Stimulated activated naive CD4-positive, alpha-beta T cell treated with Interleukin-2 at 50 U/mL for 16 hours (primary cell): ENCODE data around the gene TEX101.
A peak's percentile ranks its signal among the peaks of the same experiment; 100 is the strongest.
"Not testable (repeated sequence)": the region's sequence is repeated elsewhere in the genome, so short reads cannot be mapped to it uniquely, and the experiment has no call there.

Source experiments
- DNase-seq: peaks from one replicate; lab custom pipeline; 2025; lab: John Stamatoyannopoulos, UW

Gene TEX101

DNA sequence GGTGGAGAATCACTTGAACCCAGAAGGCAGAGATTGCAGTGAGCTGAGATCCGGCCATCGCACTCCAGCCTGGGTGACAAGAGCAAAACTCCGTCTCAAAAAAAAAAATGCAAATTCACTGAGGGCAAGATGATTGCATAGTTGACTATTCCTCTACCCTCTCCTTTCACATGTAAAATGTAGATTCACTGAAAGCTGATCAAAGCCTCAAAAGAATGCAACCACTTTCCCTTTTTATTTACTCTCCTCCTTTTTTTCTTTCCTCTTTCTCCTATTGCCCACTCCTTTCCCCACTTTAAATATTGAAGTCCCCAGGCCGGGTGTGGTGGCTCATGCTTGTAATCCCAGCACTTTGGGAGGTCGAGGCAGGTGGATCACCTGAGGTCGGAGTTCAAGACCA is 6.3 kb downstream of the TEX101 start:
- DNase-seq, result no peak

DNA sequence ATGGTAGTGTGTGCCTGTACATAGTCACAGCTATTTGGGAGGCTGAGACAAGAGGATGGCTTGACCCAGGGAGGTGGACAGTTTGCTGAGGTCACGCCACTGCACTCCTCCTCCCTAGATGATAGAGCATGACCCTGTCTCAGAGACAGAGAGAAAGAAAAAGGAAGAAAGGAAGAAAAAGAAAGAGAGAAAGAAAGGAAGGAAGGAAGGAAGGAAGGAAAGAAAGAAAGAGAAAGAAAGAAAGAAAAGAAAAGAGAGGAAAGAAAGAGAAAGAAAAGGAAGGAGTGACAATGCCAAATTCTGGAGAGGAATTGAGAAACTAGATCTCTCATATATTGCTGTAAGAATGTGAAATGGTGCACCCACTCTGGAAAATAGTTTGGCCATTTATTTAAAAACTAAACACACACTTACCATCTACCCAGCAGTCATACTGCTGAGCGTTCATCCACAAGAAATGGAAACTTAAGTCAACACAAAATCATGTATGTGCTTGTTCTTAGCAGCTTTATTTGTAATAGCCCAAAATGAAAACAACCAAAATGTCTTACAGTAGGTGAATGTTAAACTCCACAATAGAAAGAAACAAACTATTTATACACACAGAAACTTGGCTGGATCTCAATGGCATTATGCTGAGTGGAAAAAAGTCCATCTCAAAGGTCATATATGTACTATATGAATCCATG is 7.5 kb downstream of the TEX101 start:
- DNase-seq, result no peak

DNA sequence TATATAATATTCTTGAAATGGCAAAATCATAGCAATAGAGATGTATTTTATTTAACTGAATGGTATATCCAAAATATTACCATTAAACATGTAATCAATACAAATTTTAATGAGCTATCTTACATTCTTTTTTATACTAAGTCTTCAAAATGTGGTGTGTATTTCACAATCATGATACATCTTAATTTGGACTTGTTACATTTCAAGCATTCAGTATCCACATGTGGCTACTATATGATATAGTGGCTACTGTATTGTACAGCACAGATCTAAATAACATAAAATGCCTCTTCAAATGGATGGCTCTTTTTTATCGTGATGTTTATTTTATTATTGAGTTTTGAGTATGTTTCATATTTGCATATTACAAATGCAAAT is 8.0 kb downstream of the TEX101 start:
- no peak for DNase-seq

DNA sequence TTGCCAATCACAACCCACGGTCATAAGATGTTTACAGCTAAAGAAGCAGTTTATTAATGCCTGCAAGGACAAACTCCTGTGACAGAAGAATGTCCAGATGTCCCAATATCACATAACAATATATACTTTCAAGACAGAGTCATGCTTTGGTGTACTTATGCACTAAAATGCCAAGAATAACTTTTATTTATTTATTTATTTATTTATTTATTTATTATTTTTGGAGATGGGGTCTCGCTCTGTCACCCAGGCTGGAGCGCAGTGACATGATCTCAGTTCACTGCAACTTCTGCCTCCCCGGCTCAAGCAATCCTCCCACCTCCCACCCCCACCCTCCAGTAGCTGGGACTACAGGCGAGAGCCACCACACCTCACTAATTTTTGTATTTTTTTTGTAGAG is 9.1 kb downstream of the TEX101 start:
- no peak for DNase-seq

DNA sequence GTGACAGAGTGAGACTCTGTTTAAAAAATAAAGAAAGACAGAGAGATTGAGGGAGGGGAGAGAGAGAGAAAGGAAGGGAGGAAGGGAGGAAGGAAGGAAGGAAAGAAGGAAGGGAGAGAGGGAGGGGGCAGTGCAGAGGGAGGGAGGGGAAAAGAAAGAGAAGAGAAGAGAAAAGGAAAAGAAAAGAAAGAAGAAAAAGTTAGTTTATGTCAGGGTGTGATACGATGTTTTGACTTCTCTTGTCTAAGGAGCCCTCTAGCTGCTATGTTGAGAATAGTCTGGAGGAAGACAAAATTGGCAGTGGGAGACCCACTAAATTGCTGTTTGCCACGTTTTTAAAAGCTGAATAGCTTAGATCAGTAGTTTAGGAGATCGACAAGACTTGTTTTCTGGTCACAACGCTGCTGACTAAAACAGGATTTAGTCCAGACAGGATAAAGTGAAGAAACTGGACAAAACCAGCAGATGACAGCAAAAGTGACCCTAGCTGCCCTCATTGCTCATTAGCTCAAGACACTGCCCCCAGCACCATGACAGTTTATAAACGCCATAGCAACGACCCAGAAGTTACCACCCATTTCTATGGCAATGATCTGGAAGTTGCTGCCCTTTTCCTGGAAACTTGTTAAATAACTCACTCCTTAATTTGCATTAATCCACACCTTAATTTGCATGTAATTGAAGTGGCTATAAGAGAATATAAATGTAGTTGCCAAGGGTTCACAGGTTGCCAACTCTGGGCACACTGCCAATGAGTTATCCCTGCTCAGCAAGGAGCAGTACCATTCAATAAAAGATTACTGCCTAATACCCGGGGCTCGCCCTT is 11.1 kb downstream of the TEX101 start:
- no peak for DNase-seq

DNA sequence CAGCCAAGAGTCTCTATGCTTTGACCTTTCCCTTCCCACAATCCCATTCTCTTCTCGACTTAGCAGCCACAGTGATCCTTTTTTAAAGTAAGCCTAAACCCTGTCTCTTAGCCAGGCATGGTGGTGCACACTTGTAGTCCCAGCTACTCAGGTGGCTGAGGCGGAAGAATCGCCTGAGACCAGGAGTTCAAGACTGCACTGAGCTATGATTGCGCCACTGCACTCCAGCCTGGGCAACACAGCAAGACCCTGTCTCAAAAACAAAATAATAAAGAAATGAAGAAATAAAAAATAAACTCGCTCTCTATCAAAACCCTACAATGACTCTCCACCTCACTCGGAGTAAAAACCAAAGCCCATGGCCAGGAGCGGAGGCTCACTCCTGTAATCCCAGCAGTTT is 14.7 kb downstream of the TEX101 start:
- DNase-seq, result no peak

DNA sequence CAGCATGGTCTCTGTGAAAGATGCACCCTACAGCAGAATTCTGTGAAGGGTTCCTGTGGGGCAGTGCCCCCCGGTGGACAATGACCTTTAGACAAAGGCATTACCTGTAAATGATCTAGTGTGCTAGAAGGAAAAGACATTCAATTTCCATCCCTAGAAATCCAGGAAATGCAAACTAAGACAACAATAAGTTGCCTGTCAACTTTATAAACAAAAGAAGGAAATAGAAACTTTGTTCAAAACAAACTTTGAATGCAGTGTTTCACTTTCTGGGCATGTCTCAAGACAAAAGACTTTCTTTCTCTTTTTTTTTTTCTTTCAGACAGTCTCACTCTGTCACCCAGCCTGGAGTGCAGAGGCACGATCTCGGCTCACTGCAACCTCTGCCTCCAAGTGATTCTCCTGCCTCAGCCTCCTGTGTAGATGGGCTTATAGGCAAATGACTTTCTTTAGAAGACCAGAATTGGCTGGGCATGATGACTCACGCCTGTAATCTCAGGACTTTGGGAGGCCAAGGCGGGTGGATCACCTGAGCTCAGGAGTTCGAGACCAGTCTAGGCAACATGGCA is 15.5 kb downstream of the TEX101 start:
- no peak for DNase-seq

DNA sequence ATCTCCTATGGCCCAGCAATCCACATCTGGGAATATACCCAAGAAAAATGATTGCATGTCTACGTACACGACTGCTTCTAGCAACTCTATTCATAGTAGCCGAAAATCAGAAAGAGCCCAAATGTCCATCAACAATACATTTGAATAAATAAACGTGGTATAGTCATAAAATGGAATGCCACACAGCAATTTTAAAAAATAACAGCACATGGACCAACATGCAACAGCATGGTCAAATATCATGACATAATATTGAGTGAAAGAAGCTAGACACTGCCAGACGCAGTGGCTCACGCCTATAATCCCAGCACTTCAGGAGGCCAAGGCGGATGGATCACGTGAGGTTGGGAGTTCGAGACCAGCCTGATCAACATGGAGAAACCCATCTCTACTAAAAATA is 16.3 kb downstream of the TEX101 start:
- no peak for DNase-seq

DNA sequence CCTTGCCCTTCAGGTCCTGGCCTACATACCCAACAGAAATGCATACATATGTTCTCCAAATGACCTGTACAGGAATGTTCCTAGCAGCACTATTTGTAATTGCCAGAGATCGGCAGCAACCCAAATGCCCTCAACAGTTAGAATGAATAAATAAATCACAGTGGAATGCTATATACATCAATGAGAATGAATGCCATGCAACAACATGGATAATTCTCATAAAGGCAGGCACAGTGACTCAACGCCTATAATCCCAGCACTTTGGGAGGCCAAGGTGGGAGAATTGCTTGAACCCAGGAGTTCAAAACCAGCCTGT is 18.6 kb downstream of the TEX101 start:
- DNase-seq, result no peak

DNA sequence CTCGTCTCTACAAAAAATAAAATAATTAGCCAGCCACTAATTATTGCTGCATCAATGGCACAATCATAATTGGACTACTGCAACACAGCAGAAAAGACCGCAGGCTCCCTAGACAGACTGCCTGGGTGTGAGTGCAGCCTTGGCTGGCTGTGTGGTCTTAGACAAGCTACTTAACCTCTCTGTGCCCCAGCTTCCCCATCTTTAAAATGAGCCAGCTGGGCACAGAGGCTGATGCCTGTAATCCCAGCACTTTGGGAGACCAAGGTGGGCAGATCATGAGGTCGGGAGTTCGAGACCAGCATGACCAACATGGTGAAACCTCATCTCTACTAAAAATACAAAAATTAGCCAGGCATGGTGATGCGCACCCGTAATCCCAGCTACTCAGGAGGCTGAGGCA is 19.0 kb downstream of the TEX101 start:
- no peak for DNase-seq

DNA sequence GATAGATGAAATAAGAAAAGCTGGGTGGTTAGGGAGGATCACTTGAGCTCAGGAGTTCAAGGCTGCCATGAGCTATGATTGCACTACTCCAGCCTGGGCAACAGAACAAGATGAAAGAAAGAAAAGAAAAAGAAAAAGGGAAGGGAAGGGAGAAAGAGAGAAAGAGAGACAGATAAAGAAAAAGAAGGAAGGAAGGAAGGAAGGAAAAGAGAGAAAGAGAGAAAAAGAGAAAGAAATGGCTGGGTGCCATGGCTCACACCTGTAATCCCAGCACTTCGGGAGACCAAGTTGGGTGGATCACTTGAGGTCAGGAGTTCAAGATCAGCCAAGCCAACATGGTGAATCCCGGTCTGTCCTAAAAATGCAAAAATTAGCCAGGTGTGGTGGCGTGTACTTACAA is 21.1 kb downstream of the TEX101 start:
- DNase-seq, result no peak

DNA sequence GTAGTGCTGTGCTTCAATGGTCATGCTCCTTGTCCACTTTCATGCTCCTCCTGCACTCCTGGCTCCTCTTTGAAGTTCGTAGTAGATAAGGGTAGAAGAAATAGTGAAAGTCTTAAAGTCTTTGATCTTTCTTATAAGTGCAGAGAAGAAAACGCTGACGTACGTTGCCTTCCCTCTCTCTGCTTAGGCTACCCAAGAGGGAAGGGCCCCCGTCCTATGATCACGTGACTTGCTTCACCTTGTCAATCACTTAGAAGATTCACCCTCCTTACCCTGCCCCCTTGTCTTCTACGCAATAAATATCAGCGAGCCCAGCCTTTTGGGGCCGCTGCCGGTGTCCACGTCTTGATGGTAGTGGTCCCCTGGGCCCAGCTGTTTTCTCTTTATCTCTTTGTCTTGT is 22.6 kb downstream of the TEX101 start:
- not testable (repeated sequence) for DNase-seq

DNA sequence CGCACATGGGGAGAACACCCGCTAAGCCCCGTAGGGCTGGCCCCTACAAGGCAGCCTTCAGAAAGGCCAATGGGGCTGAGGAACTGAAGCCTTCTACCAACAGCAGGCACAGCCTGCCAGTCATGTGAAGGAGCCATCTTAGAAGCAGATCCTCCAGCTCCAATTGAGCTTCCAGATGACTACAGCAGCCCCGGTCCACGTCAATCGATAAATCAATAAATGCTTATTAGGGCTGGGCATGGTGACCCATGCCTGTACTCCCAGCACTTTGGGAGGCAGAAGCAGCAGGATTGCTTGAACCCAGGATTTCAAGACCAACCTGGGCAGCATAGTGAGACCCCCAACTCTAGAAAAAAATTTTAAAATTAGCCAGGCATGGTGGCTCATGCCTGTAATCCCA is 23.0 kb downstream of the TEX101 start:
- DNase-seq, result no peak

DNA sequence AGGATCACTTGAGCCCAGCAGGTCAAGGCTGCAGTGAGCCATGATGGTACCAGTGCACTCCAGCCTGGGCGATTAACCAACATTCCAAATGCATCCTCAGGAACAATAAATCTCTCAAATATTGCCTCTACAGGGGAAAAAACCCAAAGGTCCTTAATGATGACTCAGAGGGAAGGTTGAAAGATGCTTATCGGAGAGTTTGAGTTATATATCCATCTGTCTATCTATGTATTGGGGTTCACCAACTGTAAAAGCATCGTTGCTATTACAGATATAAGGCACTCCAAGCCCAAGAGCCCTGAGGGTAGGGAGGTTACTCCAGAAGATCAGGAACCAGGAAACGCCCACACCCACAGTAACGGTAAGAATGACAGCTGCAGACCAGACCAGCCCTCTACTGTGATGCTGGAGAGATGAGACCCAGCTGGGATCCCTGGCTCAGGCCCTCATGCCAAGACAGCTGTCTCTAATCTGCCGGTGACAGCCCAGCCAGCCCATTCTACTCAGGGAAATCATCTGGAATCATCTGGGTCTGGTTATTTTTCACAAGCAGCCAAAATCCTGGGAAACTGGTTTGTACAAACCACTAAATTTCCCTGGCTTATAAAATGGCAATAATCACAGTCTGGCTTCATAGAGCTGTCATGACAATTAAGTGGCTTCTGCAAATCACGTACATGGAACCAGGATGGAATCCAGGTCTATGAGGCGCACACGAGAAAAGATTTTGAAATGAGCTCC is 23.8 kb downstream of the TEX101 start:
- peak; percentile 5 for DNase-seq

DNA sequence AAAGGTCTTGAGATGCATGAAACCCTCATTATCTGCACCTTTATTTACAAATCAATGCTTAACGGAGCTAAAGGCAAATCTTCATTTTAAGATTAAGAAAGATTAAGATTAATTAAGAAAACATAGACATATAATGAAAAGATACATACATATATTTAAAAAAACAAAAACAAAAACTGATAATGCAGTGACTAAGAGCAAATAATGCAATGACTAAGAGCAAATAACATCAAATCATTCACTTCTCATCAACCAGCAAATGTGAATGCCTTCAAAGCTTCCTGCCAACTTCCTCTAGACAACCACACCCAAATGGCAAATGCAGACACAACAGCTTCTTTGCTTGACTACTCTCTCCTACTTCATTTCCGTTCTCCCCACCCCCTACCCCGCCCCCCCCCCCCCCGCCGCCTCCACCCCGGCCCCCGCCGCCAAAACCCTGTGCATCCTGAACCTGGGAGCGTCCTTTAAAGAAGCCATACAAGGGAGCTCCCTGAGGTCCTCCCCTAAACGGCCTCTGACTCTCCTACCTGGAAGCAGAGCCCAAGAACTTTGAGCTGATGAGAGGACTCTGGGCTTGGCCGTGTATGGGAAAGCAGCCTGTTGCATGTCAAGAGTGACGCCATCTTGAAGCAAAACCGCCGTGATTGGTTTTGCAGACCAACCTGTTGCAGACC is 24.5 kb downstream of the TEX101 start:
- DNase-seq, result peak; percentile 22

DNA sequence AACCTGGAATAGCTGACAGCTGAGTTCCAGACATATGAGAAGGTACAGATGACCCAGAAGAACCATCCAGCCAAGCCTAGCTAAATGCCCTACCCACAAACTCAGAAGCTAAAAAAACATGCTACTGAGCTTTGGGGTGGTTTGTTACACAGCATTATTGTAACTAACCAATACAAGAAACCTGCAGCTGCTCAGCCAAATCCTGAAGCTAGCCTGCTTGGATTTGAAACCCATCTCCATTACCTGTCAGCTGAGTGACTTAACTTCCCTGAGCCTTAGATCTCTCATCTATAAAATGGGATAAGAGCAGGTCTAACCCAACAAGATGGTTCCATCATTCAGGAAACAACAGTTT is 25.0 kb downstream of the TEX101 start:
- DNase-seq, result no peak

DNA sequence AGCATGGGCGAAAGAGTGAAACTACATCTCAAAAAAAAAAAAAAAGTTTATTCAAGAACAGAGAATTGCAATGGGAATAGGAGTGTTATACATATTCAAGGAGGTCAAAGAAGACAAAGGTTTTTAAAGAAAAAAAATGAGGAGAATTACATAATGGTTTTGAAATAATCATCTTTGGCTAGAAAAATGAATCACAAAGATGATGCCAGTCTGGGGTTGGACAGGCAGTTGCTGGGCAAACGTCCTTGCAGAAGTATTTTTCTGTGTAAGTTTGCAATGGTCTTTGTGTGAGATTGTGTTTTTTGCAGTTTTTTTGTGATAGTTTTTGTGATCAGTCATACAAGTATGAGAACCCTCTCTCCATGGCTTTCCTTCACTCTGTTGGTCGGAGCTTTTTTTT is 27.0 kb downstream of the TEX101 start:
- no peak for DNase-seq

DNA sequence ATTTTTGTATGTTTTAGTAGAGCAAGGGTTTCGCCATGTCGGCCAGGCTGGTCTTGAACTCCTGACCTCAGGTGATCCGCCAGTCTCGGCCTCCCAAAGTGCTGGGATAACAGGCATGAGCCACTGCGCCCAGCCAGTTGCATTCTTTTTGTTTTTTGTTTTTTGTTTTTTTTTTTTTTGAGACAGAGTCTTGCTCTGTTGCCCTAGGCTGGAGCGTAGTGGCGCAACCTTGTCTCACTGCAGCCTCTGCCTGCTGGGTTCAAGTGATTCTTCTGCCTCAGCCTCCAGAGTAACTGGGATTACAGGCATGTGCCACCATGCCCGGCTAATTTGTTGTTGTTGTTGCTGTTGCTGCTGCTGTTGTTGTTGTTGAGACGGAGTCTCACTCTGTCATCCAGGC is 29.4 kb downstream of the TEX101 start:
- not testable (repeated sequence) for DNase-seq

DNA sequence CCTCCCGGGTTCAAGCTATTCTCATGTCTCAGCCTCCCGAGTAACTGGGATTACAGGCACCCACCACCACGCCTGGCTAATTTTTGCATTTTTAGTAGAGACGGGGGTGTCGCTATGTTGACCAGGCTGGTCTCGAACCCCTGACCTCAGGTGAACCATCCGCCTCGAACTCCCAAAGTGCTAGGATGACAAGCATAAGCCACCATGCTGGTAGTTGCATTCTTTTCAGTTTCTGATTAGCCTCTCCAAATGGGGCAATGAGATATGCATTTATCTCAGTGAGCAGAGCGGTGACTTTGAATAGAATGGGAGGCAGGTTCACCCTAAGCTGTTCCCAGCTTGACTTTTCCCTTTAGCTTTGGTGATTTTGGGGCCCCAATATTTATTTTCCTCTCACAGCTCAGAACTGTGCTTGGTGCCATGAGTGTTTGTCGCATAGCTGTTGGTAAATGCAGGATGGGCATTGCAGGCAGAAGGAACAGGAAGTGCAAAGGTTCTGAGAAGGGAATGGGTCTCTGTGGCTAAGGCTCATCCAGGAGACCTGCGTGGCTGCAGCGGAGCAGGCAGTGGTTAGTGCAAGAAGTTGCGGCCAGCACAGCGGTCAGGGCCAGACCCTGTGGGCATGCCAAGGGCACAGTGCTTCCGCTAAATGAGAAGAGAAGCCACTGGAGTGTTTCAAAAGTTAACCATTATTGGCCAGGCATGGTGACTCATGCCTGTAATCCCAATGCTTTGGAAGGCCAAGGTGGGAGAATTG is 30.0 kb downstream of the TEX101 start:
- no peak for DNase-seq

DNA sequence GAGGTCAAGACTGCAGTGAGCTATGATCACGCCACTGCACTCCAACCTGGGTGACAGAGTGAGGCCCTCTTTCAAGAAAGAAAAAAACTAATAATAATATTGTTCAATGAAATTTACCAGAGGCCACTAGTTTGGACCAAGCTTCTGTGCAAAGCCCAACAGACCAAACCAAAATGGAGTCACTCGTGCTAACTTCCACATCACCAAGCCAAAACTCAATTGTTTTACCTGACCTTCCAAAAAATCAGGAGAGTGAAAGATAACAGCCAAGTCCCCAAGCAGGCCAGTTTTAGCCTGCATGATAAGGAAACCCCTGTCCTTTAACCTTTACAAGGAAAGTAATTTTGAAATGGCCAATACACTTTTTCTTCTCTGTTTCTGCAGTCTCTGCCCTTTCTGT is 30.7 kb downstream of the TEX101 start:
- no peak for DNase-seq

DNA sequence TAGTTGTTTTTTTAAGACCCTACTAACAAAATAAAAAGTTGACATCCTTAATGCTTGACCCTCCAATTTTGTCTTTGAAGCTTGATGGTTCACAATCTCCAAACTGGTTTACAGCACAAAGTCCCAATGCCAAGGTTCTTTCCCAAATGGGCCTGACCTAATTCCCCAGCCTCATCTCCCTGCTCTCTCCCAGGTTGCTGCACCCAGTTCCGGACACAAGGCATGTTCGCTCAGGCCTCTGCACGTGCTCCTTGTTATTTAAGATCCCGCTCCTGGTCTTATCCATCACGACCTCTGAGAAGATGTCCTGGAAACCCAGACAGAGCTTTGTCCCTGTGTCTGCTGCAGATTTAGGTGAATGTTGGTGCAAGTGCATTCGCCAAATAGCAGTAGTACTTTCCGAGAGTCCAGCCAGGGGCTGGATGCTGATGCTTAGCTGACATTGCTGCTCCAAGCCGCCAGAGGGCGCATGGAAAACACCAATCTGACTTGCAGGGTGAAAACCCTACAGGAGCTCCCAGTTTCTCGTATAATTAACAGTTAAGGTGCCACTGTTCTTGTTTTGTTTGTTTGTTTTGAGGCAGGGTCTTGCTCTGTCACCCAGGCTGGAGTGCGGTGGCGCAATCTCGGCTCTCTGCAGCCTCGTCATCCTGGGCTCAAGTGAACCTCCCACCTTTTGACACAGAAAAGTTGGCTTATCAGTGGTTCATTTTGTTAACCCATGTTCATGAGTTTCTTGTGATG is 32.2 kb downstream of the TEX101 start:
- DNase-seq, result peak; percentile 67
